Immature natural killer cell (primary cell): ENCODE measurements around the gene RTP3. TPM values are rescaled to one million over a fixed set of nuclear protein-coding genes. Genes with fewer than 3 reads are reported as not detected.

Experiments
- DNase-seq, 3 donors: peaks; one replicate each; pipeline ENCODE4 v3.0.0; 2022; ENCODE audit warnings: mixed read lengths in 1 of 3
- H3K27ac Mint-ChIP-seq, 6 donors: one replicate each; pipeline ENCODE4 v1.8.0; 2020; ENCODE audit warnings: mixed read lengths in 6 of 6, mild to moderate bottlenecking in 5 of 6, inconsistent platforms in 4 of 6, moderate library complexity in 3 of 6
- H3K27me3 Mint-ChIP-seq, 3 donors: one replicate each; pipeline ENCODE4 v1.8.0; 2020 to 2021; ENCODE audit warnings: low read depth in 3 of 3, mild to moderate bottlenecking in 3 of 3, mixed read lengths in 3 of 3, moderate library complexity in 3 of 3, inconsistent platforms in 1 of 3
- H3K36me3 Mint-ChIP-seq, 3 donors: one replicate each; pipeline ENCODE4 v1.8.0; 2020; ENCODE audit warnings: mixed read lengths in 3 of 3, inconsistent platforms in 2 of 3, mild to moderate bottlenecking in 2 of 3
- H3K4me1 Mint-ChIP-seq, 2 donors: one replicate each; pipeline ENCODE4 v1.8.0; 2020; ENCODE audit warnings: inconsistent platforms in 2 of 2, mild to moderate bottlenecking in 2 of 2, mixed read lengths in 2 of 2, moderate library complexity in 1 of 2
- H3K4me3 Mint-ChIP-seq, 5 donors: one replicate each; pipeline ENCODE4 v1.8.0; 2020; ENCODE audit warnings: mild to moderate bottlenecking in 5 of 5, mixed read lengths in 5 of 5, inconsistent platforms in 3 of 5, moderate library complexity in 3 of 5
- H3K9me3 Mint-ChIP-seq, 6 donors: one replicate each; pipeline ENCODE4 v1.8.0; 2020; ENCODE audit warnings: mild to moderate bottlenecking in 6 of 6, mixed read lengths in 6 of 6, inconsistent platforms in 4 of 6, moderate library complexity in 3 of 6
- polyA plus RNA-seq, 3 donors: library from polyadenylated mRNA; unstranded; fragments of 300-500 nt; fragmentation: Illumina TruSeq; gene quantifications; one replicate each; pipeline ENCODE4 v1.2.3, GENCODE V29; 2021

Gene RTP3
- polyA plus RNA-seq, 3 donors from 2014 or later: not detected

DNA sequence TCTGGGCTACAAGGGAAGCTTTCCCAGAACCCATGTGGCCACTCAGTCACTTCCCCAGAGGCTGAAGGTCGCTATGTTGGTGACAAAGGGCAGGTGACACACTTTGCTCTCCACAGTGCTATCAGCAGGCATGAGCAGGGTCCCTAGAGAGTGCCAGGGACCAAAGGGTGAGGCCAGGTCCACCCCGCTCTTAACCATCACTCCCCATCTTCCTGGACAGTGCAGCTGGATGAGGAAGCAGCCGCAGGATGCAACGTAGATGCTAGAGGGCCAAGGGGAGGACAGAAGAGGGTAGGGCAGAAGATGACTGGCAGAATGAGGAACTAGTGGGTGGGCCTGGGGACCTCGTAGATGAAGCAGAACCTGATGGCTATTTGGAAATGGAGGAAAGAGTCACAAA is 19.4 kb upstream of the RTP3 start:
- Mint-ChIP-seq H3K36me3 (peaks cover 0 to 9% (median 5%) of the 10 kb centered on the region in 3 donors), H3K4me1 (no peaks in the 10 kb centered on the region), H3K9me3 (peaks cover 8 to 19% (median 16%) of the 10 kb centered on the region in 6 donors), H3K4me3 (no peak overlapping the region), H3K27ac (no peak overlapping the region), H3K27me3 (peaks cover 0 to 13% (median 3%) of the 10 kb centered on the region in 3 donors)
- DNase-seq: no peak

DNA sequence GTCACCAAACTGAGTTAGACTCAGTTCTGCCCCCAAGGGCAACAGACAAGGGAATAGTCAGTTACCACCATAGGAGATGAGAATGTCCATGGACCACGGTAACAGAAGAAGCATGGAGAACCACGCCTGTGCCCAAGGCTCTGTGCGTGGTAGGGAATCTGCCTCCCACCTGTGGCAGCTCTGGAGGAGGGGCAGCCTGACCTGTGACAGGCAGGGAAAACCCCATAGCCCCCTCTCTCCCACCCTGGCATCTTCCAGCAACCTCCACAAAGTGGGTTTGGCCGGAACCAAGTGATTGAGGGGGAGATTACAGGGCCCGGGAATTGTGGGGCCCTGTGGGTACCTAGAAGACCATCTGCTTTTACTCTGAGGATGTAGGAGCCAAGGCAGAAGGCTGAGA is 18.8 kb upstream of the RTP3 start:
- Mint-ChIP-seq H3K4me3 (no peak overlapping the region), H3K27me3 (peaks cover 0 to 13% (median 3%) of the 10 kb centered on the region in 3 donors), H3K36me3 (peaks cover 0 to 9% (median 5%) of the 10 kb centered on the region in 3 donors), H3K27ac (no peak overlapping the region), H3K9me3 (peaks cover 8 to 19% (median 16%) of the 10 kb centered on the region in 6 donors), H3K4me1 (no peaks in the 10 kb centered on the region)
- DNase-seq: no peak

DNA sequence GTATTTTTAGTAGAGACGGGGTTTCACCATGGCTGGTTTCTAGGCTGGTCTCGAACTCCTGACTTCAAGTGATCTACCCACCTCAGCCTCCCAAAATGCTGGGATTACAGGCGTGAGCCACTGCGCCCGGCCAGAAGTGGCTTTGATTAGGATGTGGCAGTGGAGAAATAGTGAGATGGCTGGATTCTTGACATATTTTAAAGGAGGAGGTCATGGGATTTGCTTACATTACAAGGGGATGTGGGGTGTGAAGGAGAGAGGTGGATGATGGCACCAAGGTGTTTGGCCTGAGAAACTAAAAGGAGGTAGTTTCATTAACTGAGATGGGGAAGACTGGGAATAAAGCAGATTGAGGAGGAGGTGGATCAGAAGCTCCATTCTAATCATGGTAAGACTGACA is 18.1 kb upstream of the RTP3 start:
- DNase-seq: no peak
- no peaks in the 10 kb centered on the region for H3K4me1 Mint-ChIP-seq
- H3K9me3 Mint-ChIP-seq: peaks cover 5 to 12% (median 9%) of the 10 kb centered on the region in 6 donors
- peaks cover 0 to 12% (median 3%) of the 10 kb centered on the region in 3 donors for H3K27me3 Mint-ChIP-seq
- peaks cover 0 to 9% (median 5%) of the 10 kb centered on the region in 3 donors for H3K36me3 Mint-ChIP-seq
- no peak overlapping the region for H3K4me3 Mint-ChIP-seq
- no peak overlapping the region for H3K27ac Mint-ChIP-seq

DNA sequence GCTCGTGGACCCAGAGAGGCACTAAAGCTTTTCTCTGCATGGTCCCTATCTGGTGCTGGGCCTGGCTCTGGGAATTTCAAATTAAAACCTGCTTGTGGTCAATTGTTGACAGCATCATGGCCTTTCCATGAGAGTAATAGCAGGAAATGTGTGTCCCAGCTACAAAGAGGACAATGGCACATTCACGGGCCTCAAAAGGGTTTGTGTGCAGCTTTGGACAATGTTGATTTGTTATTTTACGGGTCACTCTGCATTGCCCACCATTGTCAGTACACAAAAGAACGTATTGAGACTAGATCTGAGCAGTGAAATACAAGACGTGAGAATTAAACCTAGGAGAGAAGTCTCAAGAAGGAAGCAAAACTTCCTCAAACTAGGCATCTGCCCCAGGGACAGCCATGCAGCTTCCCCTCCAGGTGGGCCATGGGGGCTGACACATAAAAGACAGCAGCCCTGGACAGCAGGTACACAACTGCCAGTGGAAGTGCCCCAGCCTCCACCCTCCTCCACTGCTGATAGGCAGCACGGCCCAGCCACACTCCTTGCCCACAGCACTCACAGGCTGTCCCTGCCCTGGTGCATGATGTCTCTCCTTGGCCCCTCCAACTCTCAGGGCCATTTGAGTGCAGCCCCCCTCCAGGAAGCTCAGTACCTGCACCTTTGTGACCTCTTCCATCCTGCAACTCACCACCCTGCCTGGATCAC is 17.1 kb upstream of the RTP3 start:
- Mint-ChIP-seq H3K4me1 (no peaks in the 10 kb centered on the region), H3K27ac (no peak overlapping the region), H3K27me3 (peaks cover 0 to 12% (median 0%) of the 10 kb centered on the region in 3 donors), H3K4me3 (no peak overlapping the region), H3K36me3 (peaks cover 0 to 2% (median under 1%) of the 10 kb centered on the region in 3 donors), H3K9me3 (peaks cover 0 to 4% (median under 1%) of the 10 kb centered on the region in 6 donors)
- no peak for DNase-seq

DNA sequence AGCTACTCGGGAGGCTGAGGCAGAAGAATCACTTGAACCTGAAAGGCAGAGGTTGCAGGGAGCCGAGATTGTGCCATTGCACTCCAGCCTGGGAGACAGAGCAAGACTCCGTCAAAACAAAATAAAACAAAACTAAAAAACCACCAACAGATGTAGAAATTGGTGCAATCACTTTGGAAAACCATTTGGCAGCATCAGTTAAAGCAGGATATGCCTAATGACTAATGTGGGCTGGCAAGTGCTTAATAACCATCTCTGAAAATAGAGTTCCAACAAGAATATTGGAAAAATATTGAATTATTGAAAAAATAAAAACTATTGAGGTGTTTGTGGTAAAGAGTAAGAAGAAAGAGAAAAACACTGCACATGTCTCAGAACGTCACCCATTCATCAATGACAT is 16.1 kb upstream of the RTP3 start:
- DNase-seq: no peak
- no peaks in the 10 kb centered on the region for H3K4me1 Mint-ChIP-seq
- no peaks in the 10 kb centered on the region for H3K36me3 Mint-ChIP-seq
- no peak overlapping the region for H3K27ac Mint-ChIP-seq
- no peaks in the 10 kb centered on the region for H3K9me3 Mint-ChIP-seq
- peaks cover 0 to 12% (median 0%) of the 10 kb centered on the region in 3 donors for H3K27me3 Mint-ChIP-seq
- H3K4me3 Mint-ChIP-seq: no peak overlapping the region

DNA sequence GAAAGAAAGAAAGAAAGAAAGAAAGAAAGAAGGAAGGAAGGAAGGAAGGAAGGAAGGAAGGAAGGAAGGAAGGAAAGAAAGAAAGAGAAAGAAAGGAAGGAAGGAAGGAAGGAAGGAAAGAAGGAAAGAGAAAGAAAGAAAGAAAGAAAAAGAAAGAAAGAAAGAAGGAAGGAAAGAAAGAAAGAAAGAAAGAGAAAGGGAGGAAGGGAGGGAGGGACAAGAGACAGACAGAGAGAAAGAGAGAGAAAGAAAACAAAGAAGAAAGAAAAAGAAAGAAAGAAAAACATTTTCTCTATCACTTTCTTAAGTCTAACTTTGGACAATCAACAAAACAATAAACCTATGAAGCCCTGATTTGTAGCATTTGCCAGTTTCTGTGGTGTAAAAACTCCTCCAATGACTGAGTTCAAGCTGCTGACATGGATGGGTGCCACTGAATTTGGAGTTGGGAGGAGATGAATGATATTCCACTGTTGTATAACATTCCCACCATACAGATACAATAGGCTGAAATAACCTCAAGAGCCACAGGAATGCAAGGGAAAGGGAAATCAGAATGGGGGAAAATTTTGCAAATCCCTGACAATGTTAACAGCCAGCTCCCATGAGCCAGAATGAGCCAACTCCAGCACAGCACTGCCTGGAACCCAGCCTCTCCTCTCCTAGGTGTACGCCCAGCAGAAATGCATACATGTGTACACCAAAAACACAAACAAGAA is 15.0 kb upstream of the RTP3 start:
- H3K27ac Mint-ChIP-seq: no peak overlapping the region
- no peaks in the 10 kb centered on the region for H3K4me1 Mint-ChIP-seq
- no peaks in the 10 kb centered on the region for H3K9me3 Mint-ChIP-seq

DNA sequence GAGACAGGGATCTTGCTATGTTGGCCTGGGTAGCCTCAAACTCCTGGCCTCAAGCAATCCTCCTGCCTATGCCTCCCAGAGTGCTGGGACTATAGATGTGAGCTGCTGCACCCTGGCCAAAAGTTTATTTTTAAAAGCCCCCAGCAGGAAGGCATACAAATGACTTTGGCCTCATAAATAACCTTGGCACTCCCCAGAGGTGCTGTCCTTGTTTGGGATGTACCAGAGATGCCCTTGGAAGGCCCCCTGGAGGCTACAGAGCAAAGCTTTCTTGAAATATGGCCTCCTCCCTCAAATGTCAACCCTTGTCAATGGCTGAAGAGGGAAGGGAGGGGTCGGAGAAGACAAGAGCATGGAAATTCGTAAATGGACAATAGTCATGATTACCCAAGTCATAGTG is 14.0 kb upstream of the RTP3 start:
- Mint-ChIP-seq H3K36me3 (no peaks in the 10 kb centered on the region), H3K4me1 (peaks cover 4 to 6% of the 10 kb centered on the region in 2 donors), H3K4me3 (no peak overlapping the region), H3K27me3 (peaks cover 0 to 3% (median 1%) of the 10 kb centered on the region in 3 donors), H3K9me3 (no peaks in the 10 kb centered on the region), H3K27ac (no peak overlapping the region)
- no peak for DNase-seq

More for the DNA sequence above, 15.0 kb upstream of the RTP3 start:
- DNase-seq: no peak
- Mint-ChIP-seq H3K36me3 (no peaks in the 10 kb centered on the region), H3K27me3 (peaks cover 0 to 9% (median 0%) of the 10 kb centered on the region in 3 donors), H3K4me3 (no peak overlapping the region)

DNA sequence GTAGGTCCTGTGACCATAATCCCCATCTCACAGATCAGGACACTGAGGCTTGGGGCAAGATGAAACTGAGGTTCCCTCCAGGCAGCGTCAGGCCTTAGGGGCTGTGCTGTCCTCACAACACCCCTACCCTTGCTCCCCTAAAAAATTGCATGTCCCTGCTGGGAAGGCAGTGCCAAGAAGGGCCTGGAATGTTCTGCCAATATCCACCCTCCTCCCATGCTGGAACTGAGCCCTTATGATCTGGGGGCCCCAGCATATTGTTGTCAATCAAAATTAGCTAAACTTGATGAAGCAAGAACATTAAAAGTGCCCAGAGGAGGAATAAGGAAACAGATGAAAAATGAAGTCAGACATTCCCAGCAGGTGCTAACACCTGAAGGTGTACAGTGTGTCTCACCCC is 13.4 kb upstream of the RTP3 start:
- Mint-ChIP-seq H3K36me3 (no peaks in the 10 kb centered on the region), H3K4me3 (no peak overlapping the region), H3K27me3 (peaks cover 0 to 3% (median 1%) of the 10 kb centered on the region in 3 donors), H3K9me3 (no peaks in the 10 kb centered on the region), H3K4me1 (peaks cover 9 to 11% of the 10 kb centered on the region in 2 donors), H3K27ac (no peak overlapping the region)
- no peak for DNase-seq

DNA sequence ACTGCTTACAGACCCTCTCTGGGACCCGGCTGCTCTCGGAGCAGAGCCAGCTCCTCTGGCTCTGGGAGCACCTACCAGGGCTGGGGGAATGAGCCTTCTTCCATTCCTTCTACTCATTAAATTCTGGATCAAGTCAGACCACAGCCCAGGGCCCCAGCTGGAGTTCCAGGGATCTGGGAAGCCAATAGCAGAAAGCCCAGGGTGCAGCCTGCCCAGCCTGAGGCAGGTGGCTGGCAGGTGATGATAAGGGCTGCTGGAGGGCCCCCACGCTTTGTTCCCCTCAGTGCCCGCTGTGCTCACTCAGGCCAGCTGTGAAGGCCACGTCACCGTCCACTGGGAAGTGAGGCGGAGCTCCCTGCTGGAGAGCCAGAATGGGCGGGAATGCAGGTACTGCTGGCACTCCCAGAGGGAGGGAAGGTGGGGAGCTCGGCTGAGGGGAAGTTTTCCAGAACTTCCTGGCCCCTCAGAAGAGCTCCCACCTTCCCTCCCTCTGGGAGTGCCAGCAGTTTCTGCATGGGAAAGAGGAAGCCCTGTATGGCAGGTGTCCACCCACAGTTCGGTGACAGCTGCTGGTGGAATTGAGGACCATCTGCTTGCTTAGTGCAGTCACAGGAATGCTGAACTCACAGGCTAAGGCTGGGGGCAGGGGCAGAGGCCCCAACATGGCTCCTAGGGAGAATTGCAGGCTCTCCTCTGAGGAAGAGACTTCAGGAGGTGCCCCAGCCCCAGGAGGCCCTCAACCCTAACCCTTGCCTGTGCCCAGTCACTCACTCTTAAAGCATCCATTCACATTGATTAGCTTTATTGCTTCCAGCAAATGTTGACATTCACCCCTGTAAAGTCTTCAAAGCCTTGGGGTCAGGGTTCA is 12.6 kb upstream of the RTP3 start:
- H3K4me3 Mint-ChIP-seq: no peak overlapping the region
- H3K27ac Mint-ChIP-seq: no peak overlapping the region
- peaks cover 9 to 11% of the 10 kb centered on the region in 2 donors for H3K4me1 Mint-ChIP-seq
- DNase-seq: no peak
- H3K9me3 Mint-ChIP-seq: no peaks in the 10 kb centered on the region
- no peaks in the 10 kb centered on the region for H3K36me3 Mint-ChIP-seq
- peaks cover 0 to 1% (median 0%) of the 10 kb centered on the region in 3 donors for H3K27me3 Mint-ChIP-seq

DNA sequence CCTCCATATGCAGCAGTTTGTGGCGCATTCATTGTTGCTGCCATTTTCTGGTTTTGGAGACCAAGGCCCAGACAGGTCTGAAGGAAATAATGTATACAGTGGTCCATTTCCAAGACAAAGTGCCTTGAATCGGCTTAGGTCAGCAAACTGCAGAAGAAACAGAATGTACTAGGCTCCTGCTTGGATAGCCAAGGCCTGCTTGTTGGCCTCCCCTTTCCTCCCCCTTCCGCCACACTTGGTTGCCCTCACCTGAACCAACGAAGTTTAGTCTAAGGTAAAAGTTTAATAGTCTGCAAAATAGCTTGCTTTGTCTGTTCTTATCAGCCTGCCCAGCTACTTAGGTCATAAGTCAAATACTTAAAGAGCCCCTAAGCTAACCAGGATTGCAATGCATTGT is 12.0 kb upstream of the RTP3 start:
- no peak overlapping the region for H3K27ac Mint-ChIP-seq
- peaks cover 9 to 11% of the 10 kb centered on the region in 2 donors for H3K4me1 Mint-ChIP-seq
- DNase-seq: no peak
- H3K27me3 Mint-ChIP-seq: peaks cover 0 to 1% (median 0%) of the 10 kb centered on the region in 3 donors
- no peaks in the 10 kb centered on the region for H3K36me3 Mint-ChIP-seq
- no peaks in the 10 kb centered on the region for H3K9me3 Mint-ChIP-seq
- no peak overlapping the region for H3K4me3 Mint-ChIP-seq

DNA sequence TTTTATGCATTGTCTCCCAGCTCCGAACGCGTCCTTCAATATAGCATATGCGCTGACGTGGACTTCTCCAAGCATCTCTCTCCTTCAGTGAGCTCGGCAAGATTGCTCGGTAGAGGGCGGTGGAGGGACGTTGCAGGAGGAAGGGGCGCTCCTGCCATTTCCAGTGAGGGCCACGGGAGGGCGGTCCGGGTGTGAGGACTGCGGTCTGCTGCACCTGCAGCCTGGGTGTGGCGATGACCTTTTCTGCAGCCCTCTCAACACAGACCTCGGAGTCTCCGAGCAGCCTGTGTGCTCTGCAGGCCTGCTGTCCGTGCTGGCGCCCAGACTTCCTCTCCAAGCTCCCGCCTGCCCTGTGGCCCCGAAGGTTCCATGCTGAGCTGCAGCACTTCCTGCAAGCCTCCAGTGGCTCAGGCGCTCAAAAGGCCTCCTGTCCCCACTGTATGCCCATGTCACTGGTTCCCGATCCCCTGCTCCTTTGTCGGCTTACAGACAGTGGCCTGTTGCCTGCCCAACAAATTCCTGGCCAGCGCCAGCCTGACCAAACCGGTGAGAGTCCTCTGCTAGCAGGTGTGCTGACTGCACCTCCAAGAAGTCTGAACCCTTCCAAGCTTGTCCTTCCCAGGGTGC is 8.9 kb upstream of the RTP3 start:
- peaks cover 9 to 11% of the 10 kb centered on the region in 2 donors for H3K4me1 Mint-ChIP-seq
- H3K9me3 Mint-ChIP-seq: no peaks in the 10 kb centered on the region
- peaks cover 0 to 1% (median 1%) of the 10 kb centered on the region in 3 donors for H3K27me3 Mint-ChIP-seq
- peak overlapping the region in 2 of 6 donors; percentile 30 to 70 for H3K27ac Mint-ChIP-seq
- peak overlapping the region; percentile 40 to 73 (median 55) for H3K4me3 Mint-ChIP-seq
- peak; percentile 79 to 83 (median 82) for DNase-seq
- H3K36me3 Mint-ChIP-seq: no peaks in the 10 kb centered on the region

DNA sequence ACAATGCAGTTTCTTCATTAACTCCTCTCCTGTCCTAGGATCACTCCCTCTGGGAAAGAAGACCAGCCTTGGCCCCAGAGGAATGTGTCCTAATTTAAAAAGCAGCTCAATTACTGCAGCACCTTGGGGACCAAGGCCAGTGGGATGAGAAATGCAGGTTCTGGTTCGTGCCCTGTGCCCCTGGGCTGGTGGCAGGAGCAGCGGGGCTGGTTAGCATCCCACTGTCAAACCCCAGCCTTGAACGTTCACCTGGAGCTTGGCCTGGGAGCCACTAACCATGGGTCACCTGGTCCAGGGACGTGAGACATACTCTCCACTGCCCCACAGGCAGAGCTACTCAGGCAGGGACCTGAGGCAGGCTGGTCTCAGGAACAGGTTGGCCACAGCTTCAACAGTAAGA is 8.4 kb upstream of the RTP3 start:
- H3K4me1 Mint-ChIP-seq: peaks cover 9 to 11% of the 10 kb centered on the region in 2 donors
- H3K4me3 Mint-ChIP-seq: peak overlapping the region in 3 of 5 donors; percentile 55 to 73 (median 60)
- H3K9me3 Mint-ChIP-seq: no peaks in the 10 kb centered on the region
- no peak for DNase-seq
- peaks cover 0 to 1% (median 1%) of the 10 kb centered on the region in 3 donors for H3K27me3 Mint-ChIP-seq
- no peaks in the 10 kb centered on the region for H3K36me3 Mint-ChIP-seq
- H3K27ac Mint-ChIP-seq: no peak overlapping the region

DNA sequence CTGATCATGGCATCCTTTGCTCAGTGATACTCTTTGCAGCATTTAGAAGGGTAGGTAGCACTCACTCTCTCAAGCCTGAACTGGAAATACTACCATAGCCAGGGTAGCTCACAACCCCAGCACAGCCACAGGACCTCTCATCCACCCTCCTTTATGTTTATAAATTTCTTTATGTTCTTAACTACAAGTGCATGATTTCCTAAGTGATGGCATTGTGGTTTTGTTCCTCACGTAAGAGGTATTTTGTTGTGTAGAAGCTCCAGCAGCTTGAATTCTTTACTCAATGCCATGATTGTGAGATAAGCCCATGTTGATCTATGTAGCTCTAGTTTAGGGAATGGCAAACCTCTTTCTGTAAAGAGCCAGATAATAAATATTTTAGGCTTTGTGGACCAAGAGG is 7.9 kb upstream of the RTP3 start:
- Mint-ChIP-seq H3K36me3 (no peaks in the 10 kb centered on the region), H3K27me3 (peaks cover 0 to 1% (median 1%) of the 10 kb centered on the region in 3 donors), H3K4me3 (no peak overlapping the region), H3K9me3 (no peaks in the 10 kb centered on the region), H3K4me1 (peaks cover 9 to 11% of the 10 kb centered on the region in 2 donors), H3K27ac (peak overlapping the region in 1 of 6 donors; percentile 0)
- no peak for DNase-seq
